Omental fat pad (tissue), 4 donors: ENCODE results near the gene HDGFL2. TPM values are rescaled to one million over a fixed set of nuclear protein-coding genes. Genes with fewer than 3 reads are reported as not detected.

Experiments used
- ATAC-seq: fragments of 150-250 bp; one replicate; pipeline ENCODE4 v1.9.1; 2016; ENCODE audit warnings: mild to moderate bottlenecking, moderate library complexity; ENCODE audit not compliant: low FRiP score
- DNase-seq: peaks from one replicate; pipeline ENCODE4 v3.0.0-alpha.2; 2019; ENCODE audit warnings: low spot score
- total RNA-seq, 4 donors: library from RNA; depleted of rRNA; stranded (reverse); fragments of >200 nt; gene quantifications; one replicate each; pipeline ENCODE4 v1.1.0, GENCODE V29; 2016
- TF ChIP-seq, protein P1 (sequence below), 3 donors: fragments of 450-650 bp; IDR thresholded peaks; one replicate each; pipeline ENCODE4 v1.5.1; 2016 to 2017; ENCODE audit warnings: antibody characterized with exemption in 3 of 3, mild to moderate bottlenecking in 3 of 3, moderate library complexity in 2 of 3

HDGFL2 gene
- total RNA-seq, 4 donors from 2014 or later = 17.3 to 40.8 (median 25.2) TPM

GRCh38 chr19:4516939-4517300 is 44.8 kb downstream of the HDGFL2 start:
- no peak for DNase-seq
- TF ChIP-seq, protein P1, sequence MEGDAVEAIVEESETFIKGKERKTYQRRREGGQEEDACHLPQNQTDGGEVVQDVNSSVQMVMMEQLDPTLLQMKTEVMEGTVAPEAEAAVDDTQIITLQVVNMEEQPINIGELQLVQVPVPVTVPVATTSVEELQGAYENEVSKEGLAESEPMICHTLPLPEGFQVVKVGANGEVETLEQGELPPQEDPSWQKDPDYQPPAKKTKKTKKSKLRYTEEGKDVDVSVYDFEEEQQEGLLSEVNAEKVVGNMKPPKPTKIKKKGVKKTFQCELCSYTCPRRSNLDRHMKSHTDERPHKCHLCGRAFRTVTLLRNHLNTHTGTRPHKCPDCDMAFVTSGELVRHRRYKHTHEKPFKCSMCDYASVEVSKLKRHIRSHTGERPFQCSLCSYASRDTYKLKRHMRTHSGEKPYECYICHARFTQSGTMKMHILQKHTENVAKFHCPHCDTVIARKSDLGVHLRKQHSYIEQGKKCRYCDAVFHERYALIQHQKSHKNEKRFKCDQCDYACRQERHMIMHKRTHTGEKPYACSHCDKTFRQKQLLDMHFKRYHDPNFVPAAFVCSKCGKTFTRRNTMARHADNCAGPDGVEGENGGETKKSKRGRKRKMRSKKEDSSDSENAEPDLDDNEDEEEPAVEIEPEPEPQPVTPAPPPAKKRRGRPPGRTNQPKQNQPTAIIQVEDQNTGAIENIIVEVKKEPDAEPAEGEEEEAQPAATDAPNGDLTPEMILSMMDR (IDR thresholded peaks at IDR 0.05) = no peak
- no peak for ATAC-seq

DNA sequence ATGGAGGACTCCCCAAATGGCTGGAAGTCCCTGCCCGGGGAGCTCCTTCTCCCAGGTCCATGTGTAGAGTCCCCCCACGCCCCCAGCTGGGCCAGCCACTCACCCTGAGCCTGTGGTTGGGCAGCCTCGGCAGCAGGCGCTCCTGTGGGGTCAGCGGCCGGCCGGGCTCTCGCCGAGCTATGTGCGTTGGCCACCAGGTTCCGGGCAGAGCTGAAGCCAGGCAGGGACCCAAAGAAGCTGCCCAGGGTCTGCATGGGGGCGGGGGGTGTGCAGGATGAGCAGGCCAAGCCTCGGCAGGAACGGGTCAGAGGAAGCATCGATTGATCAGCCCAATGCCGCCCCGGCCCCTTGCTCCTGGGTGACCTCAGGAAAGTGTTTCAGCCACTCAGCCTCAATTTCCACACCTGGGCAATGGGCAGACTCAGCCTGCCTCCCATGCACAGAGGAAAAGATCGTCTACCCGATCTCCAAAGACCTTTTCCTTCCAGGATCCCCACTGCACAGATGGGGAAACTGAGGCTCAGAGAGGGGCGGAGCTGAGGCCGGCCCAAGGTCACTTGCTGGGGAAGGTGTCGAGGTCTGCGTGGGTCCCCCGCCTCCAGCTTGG is 45.5 kb downstream of the HDGFL2 start:
- ATAC-seq (no peak), DNase-seq (no peak)
- TF ChIP-seq, protein P1 (IDR thresholded peaks at IDR 0.05) = no peak

DNA sequence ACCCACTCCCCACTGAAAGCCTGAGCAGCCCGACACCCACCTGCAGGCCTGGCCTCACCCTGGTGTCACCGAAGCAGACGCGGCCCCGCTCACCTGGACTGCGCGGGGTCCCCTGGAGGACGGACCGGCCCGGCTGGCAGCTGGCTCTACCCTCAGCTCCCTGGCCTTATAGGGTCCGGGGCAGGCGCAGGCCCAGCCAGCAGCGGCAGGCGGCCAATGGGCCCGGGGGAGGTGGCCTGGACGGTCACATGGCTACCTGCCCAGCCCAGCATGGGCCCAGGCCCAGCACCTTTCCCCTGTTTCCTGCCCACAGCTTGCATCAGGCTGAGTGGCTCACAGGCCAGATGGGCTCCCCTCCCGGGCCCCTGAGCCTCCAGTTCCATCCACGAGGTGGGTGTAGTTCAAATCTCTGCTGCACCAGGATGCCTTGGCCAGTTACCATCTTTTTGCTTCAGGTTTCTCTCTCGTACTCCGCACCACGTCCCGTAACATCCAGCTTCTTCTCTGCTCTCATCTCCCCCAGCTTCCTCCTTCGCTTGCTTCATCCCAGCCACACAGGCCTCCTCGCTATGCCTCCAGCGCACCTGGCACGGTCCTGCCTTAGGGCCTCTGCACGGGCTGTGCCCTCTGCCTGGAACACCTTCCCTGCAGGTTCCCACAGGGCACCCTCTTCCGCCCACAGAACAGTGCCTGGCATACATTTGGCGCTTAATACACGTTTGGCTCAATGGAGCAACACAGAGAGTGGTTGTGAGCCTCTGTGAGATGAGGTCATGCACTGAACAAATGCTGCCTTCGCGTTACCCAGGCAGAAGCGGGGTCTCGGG is 46.5 kb downstream of the HDGFL2 start, which contains the start of gene PLIN4:
Gene PLIN4 (minus strand): TSS at position 142 of the 827 bp plus-strand sequence. CDS start 214 bp downstream, outside the sequence.
- TF ChIP-seq, protein P1 (IDR thresholded peaks at IDR 0.05) = no peak
- peak; percentile 78 for ATAC-seq
- no peak for DNase-seq

DNA sequence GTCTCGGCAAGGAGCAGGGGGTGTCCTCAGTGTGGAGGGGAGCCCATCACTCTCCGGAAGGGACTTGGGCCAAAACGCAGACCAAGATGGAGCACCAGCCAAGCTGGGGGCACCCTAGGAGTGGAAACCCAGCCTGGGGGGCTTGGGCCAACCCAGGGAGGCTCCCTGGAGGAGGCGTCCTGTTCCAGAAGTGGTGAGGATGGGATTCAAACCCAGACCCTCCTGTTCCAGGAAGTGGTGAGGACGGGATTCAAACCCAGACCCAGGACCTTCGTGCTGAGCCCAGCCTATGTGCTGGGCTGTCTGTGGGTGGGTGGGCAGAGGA is 47.0 kb downstream of the HDGFL2 start:
- ATAC-seq = no peak
- TF ChIP-seq, protein P1 (IDR thresholded peaks at IDR 0.05) = no peak
- DNase-seq = no peak

DNA sequence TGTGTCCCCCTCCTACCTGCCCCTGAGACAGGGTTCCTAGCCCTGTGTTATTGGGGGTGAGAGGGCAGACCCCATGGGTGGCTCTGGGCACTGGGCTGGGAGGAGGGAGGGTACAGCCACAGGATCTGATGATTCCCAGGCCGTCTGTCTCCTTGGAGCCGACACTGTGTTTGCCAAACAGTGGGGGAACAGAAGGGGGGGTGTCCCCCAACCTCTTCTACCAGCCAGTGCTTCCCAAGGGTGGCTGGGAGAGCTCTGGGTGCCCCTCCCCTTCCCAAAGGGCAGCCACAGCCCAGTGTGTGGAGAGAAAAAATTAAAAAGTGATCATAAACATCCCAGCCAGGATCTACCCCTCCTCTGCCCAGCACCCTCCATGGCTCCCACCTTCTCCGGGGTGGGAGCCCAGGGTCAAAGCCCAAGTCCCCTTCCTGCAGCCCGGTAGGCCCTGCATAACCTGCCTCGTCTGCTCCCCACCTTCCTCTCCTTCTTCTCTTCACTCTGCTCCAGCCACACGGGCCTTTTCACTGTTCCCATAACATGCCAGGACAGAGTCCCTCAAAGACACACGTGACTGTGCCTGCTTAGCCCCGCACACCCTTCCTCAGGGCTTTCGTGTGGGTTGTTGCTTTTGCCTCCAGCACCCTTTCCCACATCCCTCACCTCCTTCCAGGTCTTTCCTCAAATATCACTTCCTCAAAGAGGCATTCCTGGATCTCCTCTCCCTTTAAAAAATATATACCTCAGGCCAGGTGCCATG is 47.6 kb downstream of the HDGFL2 start:
- no peak for DNase-seq
- ATAC-seq = no peak

GRCh38 chr19:4521170-4521887 is 49.2 kb downstream of the HDGFL2 start:
- no peak for ATAC-seq
- DNase-seq = no peak
- TF ChIP-seq, protein P1 (IDR thresholded peaks at IDR 0.05) = no peak

More for the DNA sequence above, 47.6 kb downstream of the HDGFL2 start:
- TF ChIP-seq, protein P1 (IDR thresholded peaks at IDR 0.05) = no peak
